GM19438 (cell line): Measurements from ENCODE around the gene IQCC.
"Not testable (repeated sequence)": the region's sequence is repeated elsewhere in the genome, so short reads cannot be mapped to it uniquely, and the experiment has no call there.

ENCODE experiments used
- ATAC-seq: cut with Tn5 transposase; IDR thresholded peaks from one replicate; pipeline ENCODE4 v1.9.1; 2021; ENCODE audit warnings: low read depth; ENCODE audit not compliant: unreplicated experiment

The IQCC gene

DNA sequence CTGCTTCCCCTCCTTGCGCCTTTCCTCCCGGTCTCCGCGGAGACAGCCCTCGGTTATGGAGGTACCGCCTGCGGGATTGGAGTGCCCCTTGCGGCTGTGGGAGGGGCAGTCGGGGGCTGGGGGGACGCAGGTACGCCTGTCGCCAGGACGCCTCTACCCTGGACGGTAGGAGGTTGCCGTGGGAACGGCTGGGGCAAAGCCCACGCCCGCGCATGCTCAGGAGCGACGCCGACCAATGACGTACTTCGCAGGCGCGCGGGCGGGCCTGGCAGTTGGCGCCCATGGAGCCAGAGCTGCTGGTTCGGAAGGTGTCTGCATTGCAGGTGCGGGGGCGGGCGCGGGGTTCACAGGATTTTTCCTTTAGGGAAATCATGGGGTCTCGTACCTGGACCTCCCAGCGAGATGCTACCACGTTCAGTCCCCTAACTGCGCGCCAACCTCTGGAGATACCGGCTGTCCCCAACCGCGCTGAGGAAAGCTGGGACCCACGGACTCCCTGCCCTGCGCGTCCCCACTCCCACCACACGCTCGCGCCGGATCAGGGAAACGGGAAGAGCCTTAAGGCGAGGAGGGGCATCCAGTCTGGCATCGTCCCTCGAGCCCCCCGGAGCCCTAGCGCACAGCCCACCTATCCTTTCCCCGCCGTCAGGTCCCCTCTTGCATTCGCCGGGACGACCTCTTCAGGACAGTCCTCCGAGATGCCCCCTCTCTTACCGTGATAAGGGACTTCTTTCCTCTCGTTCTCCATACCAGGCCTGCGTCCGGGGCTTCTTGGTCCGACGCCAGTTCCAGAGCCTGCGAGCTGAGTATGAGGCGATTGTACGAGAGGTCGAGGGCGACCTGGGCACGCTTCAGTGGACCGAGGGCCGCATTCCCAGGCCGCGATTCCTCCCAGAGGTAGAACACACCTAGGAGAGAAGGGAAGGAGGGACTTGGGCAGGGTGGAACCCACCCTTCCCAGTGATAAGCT lies at the start of gene IQCC:
Gene IQCC (plus strand): TSS at position 271 of the 970 bp plus-strand sequence. CDS start 11 bp downstream, at position 282.
- ATAC-seq = no peak

DNA sequence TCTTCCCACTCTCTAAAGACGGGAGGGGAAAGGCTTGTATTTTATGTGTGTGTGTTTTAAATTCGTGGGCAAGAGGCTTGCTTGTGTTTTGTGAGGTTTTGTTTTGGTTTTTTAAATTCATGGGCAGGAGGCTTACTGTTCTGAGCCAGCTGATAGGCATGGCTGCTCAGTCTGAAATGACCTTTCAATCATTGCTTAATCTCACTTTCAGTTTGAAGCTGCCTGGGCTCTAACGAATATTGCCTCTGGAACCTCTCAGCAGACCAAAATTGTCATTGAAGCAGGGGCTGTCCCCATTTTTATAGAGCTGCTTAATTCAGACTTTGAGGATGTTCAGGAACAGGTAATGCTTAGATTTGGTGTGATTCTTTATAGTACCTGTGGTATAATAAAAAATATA lies 46.3 kb upstream of the IQCC start:
- no peak for ATAC-seq

DNA sequence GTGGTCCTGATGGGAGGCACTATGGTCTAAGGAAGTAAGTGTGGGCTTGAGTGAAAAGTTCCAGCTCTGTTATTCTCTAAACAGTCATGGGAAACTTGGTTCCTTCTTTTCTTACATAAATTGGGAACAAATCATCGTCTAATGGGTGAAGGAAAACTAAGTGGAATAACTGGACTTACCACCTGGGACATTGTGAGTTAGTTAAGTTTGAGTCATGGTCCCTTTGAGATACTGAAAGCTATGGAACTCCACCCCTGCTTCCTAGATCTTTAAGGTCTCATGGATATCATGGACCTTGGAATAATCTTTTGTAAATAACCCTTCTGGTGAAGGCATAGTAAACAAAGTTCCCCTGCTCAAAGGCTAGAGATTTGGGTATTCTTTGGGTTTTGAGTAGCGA lies 42.1 kb upstream of the IQCC start:
- ATAC-seq = no peak

DNA sequence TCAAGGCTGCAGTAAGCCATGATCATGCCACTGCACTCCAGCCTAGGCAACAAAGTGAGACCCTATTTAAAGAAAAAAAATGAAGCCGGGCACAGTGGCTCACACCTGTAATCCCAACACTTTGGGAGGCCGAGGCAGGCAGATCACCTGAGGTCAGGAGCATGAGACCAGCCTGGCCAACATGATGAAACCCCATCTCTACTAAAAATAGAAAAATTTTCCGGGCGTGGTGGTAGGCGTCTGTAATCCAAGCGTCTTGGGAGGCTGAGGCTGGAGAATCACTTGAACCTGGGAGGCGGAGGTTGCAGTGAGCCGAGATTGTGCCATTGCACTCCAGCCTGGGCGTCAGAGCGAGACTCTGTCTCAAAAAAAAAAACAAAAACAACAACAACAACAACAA lies 39.8 kb upstream of the IQCC start:
- not testable (repeated sequence) for ATAC-seq

DNA sequence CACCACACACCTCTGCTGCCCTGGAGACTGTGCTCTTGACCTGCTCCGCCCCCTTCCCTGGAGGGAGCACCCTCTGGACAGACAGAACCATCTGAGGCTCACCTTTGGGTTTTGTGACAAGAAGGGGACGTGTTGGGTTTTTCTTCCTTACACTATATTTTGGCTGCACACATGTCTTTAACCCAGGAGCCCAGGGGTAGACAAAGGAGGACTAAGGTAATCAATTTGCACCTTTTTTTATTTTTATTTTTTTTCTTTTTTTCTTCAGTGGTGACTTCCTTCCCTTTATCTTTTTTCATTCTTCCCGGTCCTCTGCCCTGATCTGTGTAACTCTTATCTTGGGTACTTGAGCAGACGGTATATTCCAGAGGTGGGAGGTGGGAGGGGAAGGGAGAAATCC lies 34.5 kb upstream of the IQCC start:
- no peak for ATAC-seq

DNA sequence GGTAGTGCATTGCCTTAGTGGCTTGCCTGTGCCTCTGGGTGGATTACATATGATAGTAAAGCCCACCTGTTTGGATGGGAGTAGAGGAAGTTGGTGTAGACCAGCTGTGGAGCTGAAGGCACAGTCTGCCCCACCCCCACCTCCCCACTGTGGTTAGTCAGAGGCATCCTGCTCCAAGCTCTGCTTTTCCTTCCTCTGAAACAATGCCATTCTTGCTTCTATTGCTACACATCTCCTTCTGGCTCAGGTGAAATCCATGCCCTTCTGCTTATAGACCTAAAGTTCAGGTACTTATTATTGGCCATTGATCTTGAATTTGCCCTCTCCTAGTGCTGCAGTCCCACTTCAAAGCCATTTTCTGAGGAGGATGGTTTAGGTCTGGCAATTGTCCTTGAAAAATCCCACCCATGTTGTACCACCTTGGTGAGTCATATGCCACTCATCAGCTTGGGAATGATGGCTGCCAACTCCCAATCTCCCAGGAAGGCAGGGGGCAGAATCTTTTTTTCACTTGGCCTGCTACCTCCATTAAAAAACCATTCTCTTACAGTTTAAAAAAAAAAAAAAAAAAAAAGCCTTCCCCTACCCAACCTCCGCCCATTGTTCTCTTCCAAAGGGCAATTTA lies 32.7 kb upstream of the IQCC start:
- no peak for ATAC-seq

DNA sequence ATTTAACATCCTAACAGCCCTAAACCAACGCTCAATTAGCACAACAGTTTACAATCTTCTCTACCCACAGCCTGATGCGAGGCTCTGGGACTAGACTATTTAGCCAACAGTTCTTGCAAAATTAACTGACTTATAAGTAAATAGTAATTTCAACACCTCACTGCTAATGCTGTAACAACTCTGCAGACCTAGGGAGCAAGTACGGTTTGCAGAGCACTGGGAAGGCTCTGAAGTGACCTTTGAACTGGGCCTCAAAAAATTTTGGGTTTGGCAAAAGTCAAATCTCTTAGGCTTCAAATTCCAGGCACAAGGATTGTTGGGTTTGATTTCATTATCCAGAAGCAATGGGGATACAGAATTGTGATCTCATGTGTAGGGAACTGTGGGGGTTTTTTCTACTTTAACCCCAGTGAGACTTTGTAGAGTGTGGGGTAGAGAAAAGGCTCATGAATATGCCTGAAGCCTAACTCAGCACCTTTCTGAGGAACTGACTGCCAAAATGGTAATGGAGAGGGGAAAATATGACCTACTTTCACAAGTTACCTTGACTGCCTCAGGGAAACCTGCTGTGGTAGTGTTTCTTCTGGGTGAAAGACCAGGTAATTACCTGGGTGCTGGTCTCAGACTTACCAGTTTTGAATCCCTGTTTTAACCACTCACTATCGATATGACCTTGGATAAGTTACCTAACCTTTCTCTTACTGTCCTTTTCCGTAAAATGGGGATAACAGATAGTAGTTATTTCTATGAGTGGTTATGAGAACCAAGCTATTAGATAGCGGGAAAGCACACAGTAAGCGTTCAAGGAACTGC lies 26.9 kb upstream of the IQCC start:
- ATAC-seq = no peak

DNA sequence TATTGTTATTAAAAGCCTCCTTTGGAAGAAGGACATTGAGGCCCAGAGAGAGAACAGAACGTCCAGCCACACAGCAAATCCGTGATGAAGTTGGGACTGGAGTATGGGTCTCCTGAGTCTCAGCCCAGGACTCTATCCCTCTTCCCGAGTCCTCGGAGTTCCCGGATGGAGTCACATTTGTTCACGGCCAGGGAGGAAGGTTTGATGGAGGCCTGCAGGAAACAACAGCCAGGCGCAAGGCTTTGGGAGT lies 26.4 kb upstream of the IQCC start:
- no peak for ATAC-seq

DNA sequence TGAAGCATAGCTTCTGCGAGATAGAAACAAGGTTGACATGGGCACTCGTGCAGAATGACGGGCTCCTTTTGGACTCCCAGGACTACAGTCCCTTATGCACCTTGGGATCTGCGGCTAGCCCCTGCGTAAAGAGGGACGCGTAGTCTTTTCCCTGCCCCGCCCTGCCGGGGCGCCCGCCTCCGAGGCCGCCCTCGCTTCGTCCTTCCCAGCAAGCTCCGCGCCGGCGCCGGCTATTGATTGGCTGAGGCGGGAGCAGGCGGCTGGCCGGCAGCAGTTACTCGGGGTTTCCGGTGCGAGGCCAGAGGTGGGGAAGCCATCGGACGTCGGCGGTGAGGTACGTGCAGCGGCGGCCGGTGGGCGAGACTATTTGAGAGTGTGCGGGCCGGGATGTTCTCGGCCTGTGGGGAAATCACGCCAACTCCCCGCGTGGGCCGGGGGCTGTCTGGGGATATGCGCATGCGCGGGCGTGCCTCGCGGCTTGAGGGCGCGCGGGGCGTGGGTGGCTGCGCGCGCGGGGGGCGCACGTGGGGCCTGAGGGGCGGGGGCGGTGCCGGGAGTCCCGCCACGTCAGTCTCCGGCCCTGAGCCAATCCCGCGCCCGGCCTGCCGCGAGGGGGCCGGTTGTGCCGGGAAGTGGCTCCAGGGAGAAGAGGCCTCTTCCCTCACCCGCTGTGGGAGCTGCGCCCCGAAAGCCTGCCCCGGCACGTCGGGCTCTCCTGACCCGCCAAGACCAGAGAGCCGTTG lies 25.9 kb upstream of the IQCC start, which contains the start of gene TXLNA:
Gene TXLNA (plus strand): TSS at position 233 of the 743 bp plus-strand sequence. CDS start 671 bp downstream, outside the sequence.
- peak; percentile 84 for ATAC-seq

DNA sequence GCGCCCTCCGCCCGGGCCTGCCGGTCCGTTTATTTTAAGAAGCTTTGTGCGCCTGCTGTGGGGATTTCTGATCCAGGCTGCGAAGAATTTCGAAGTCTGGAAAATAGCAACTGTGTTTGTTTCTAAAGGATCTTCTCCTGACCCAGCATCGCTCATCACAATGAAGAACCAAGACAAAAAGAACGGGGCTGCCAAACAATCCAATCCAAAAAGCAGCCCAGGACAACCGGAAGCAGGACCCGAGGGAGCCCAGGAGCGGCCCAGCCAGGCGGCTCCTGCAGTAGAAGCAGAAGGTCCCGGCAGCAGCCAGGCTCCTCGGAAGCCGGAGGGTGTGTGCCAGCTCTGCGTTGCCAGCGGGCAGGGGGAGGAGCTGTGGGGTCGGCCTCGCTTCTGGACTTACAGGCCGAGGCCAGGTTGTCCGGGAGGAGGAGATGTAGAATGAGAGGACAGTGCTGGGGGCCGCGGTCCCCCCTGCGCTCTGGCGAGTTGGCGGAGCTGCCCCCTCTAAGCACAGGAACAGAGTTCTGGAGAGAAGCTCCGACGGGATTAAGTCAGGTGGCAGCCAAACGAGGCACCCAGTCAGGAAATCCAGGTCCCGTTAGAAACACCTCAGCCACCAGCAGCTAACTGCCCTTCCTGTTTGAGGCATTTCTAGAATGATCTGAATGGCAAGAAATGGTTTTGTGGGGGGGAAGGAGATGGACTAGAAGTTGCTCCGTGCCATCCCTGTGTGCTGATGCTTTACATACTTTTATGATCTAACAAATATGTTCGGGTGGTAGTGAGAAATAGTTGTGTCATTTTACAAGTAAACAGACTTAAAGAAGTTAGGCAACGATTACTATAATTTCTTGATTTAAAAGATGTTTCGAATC lies 25.0 kb upstream of the IQCC start:
- no peak for ATAC-seq

DNA sequence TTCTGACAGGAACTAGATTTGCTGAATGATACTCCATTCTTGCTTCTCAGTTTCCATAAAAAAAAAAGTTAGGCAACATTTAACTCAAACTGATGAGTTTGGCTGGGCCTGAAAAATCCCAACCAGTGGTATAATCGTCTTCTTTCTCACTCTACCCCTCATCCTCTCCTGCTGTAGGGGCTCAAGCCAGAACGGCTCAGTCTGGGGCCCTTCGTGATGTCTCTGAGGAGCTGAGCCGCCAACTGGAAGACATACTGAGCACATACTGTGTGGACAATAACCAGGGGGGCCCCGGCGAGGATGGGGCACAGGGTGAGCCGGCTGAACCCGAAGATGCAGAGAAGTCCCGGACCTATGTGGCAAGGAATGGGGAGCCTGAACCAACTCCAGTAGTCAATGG lies 24.4 kb upstream of the IQCC start:
- no peak for ATAC-seq

DNA sequence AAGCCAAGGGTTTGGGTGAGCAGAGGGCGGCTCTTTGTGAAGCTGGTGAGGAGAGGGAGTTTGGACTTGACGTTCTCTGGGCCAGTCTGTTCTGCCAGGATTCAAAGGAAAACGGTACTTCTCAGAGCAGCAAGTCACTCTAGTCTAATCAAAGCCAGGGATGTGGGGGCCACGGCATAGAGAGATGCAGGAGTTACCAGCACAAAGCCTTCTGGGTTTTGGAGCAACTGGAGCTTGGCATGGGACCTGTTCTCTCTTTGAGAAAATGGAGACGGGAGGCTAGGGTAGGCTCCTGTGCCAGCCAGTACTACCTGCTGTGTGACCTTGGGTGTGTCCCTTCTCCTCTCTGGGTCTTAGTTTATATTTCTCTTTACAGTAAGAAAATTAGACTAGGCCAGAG lies 23.9 kb upstream of the IQCC start:
- ATAC-seq = no peak

DNA sequence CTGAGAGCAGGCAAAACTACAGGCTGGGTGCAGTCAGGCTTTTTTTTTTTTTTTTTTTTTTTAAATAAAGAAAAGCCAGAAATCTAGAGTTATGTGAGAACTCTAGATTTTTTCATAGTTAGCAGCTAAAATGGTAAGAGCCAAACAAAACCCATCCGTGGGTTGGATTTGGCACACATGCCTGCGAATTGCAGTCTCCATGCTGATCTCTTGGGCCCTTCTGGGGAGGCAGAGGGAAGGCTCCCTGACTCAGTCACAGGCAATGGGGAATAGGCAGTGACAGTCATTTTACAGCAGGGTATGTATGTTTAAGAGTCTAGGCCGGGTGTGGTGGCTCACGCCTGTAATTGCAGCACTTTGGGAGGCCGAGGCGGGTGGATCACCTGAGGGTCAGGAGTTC lies 23.4 kb upstream of the IQCC start:
- no peak for ATAC-seq

DNA sequence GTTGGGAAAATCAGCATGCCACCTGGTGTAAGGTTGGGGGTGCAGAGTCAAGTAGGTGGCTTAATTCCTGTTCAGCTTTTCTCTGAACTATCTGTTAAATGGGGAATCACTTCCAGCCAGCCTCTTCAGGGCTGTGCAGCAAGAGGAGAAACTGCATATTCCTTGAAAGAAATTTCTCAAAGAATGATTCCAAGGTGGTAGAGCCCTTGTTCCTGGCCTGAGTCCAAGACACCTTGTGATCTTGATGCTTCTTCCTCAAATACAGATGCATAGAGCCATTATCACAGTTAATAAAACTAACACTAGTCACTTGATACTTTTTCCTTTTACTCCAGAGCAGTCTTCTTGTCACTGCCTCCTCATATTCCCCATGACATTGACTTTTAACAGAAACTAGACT lies 20.8 kb upstream of the IQCC start:
- no peak for ATAC-seq

DNA sequence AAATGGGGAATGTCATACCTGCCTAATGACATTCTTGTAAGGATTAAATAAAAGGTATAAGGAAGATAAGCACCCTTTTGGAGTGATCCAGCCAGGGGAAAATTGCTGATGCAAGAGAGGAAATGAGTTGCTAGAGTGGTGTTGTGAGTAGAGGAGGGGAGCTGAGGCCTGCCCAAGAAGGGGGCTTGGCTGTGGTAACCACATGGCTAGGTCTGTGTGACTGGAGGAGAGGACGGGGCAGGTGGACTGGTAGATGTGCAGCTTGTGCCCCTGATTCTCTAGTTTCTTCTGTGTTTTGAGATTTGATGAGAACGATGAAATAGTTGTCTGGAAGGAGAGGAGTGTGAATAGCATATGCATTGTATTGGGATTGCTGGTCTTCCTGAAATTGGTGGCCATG lies 19.4 kb upstream of the IQCC start:
- no peak for ATAC-seq

DNA sequence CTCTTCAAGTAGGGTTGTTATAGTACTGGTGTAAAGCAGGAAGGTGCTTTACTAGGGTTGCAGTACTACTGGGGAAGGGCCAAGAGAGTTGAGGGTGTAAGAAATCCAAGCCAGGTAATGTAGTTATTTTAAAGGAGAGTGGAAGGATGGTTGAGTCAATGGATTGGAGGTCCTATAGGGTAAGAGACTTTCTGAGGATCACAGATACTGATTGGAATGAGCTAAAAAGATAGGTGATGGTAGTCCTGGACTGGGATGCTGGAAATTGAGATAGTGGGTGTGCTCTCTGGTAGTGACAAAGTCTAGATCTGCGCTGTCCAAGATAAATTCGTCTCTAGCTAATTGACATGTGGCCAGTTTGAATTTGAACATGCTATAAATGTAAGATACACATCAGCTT lies 19.0 kb upstream of the IQCC start:
- no peak for ATAC-seq

DNA sequence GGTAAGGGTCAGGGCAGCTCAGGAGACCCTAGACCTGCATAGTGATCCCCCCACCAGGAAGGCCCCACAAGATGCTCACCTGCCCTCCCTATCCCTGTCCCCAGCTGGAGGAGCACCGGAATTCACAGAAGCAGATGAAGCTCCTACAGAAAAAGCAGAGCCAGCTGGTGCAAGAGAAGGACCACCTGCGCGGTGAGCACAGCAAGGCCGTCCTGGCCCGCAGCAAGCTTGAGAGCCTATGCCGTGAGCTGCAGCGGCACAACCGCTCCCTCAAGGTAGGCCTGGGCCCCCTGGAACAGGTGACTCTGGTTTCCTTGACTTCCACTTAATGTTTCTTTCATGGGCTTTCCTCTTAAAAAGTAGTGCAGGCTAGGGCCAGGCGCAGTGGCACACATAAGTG lies 17.6 kb upstream of the IQCC start:
- ATAC-seq = no peak

DNA sequence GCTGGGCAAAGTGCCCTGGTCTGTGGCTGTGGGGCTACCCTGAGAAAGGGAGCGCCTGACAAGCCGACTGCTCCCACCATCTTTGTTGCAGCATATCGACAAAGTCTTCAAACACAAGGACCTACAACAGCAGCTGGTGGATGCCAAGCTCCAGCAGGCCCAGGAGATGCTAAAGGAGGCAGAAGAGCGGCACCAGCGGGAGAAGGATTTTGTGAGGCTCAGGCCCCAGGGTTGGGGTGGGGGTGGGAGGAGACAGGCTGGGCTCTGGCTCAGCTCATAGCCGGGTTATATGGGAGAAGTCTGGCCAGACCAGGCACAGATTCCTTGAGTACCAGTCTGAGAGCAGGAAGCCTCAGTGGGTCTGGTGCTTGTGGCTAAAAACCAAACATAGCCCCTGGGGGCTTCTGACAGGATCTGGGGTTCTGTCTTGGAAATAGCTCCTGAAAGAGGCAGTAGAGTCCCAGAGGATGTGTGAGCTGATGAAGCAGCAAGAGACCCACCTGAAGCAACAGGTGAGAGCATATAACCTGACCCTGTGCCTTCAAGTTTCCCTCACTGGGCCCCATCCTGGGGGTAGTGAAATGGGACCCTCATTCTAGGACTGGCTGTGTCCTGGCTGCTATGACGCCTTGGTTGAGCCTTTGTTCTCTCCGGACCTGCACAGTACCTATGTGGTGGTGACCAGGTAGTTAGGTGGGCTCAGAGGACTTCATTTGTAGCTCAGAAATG lies 13.1 kb upstream of the IQCC start:
- no peak for ATAC-seq

DNA sequence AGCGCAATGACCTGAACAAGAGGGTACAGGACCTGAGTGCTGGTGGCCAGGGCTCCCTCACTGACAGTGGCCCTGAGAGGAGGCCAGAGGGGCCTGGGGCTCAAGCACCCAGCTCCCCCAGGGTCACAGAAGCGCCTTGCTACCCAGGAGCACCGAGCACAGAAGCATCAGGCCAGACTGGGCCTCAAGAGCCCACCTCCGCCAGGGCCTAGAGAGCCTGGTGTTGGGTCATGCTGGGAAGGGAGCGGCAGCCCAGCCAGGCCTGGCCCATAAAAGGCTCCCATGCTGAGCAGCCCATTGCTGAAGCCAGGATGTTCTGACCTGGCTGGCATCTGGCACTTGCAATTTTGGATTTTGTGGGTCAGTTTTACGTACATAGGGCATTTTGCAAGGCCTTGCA lies 10.5 kb upstream of the IQCC start:
- ATAC-seq = no peak
